HG03108 (cell line): ENCODE measurements around the gene KTI12.
"Not testable (repeated sequence)": the region's sequence is repeated elsewhere in the genome, so short reads cannot be mapped to it uniquely, and the experiment has no call there.

Experiments used
- ATAC-seq: cut with Tn5 transposase; IDR thresholded peaks from one replicate; pipeline ENCODE4 v1.9.1; 2021; ENCODE audit warnings: moderate library complexity; ENCODE audit not compliant: unreplicated experiment

Gene KTI12

DNA sequence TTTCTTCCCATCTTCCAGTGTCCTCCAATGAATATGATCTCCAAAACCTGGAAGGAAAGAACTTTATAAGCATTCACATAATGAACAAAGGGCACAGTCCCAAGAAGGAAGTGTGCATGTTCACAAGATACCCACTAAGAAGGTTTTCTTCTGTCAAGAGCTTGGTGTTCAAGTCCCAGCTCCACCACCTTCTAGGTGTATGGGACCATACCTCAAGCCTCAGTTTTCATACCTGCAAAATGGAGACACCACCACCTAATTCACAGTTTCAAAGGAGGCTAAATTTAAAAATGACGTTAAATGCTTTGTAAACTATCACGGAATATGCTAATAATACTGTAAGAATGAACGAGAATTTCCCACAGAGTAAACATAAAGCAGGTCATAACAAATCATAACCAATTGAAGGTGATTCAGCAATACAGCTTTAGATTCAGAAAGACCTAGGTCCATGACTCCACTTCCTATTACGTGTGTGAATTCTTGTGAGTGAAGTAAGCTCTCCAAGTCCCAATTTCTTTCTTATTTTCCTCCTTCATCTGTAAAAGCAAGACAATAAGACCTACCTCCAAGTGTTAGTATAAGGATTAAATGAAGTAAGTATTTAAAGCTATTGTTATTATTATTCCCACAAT is 8.1 kb upstream of the KTI12 start:
- no peak for ATAC-seq

- ATAC-seq, result no peak
Measured at GRCh38 chr1:52037909-52038308, 4.3 kb upstream of the KTI12 start.

DNA sequence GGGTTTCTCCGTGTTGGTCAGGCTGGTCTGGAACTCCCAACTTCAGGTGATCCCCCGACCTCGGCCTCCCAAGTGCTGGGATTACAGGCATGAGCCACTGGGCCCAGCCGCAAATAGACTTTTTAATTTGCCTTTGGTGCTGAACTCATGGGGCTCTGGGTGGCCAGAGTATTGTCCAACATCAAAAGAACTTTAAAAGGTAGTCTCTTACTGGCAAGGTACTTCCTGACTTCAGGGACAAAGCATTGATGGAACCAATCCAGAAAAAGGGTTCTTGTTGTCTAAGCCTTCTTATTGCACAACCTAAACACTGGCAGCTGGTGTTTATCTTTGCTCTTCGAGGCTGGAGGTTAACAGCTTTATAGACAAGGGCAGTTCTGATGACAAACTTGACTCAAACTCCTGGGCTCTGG is 3.8 kb upstream of the KTI12 start:
- no peak for ATAC-seq

GRCh38 chr1:52034050-52034384 is 407 bp upstream of the KTI12 start:
- no peak for ATAC-seq

GRCh38 chr1:52032785-52033131 is 852 bp downstream of the KTI12 start:
- ATAC-seq, result peak; percentile 51

DNA sequence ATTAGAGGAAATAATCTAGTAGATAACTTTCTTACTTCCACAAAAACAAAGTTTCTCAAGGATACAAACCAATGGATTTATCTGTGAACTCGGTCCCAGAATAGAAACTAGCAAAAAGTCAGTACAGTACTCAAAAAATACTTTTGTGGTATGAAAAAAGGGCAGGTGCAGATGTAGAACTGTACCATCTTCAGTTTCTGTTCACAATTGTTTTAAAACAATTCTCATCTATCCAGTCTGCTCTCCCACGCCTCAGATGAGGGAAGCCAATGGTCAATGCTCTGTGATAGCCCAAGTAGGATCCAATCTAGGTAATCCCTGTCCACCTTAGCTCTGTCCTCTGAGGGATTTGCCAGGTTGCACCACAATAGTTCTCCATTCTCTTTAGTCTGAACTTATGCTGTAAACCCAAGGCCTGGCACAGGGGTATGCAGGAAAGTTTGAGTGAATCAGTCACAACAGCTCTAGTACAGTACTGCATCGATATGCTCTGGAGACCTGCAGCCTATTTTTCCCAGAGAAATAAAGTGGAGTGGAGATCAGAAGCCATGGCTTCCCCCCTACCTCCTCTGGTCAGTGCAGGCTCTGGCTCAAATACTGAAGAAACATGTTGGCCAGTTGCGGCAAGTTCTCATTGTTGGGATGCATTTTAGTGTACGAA is 1.4 kb downstream of the KTI12 start:
- peak; percentile 30 for ATAC-seq

DNA sequence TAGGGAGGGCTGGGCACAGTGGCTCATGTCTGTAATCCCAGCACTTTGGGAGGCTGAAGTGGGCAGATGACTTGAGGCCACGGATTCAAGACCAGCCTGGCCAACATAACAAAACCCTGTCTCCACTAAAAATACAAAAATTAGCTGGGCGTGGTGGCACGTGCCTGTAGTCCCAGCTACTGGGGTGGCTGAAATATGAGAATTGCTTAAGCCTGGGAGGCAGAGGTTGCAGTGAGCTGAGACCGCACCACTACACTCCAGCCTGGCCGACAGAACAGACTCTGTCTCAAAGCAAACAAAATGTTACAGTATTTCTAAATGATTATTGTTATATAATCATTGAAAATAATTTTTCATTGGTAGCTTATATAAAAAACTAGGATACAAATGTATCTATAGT is 4.8 kb downstream of the KTI12 start:
- ATAC-seq, result not testable (repeated sequence)

GRCh38 chr1:52028328-52028727 is 5.3 kb downstream of the KTI12 start:
- no peak for ATAC-seq

- ATAC-seq, result no peak
Measured at GRCh38 chr1:52026278-52026677, 7.3 kb downstream of the KTI12 start.

DNA sequence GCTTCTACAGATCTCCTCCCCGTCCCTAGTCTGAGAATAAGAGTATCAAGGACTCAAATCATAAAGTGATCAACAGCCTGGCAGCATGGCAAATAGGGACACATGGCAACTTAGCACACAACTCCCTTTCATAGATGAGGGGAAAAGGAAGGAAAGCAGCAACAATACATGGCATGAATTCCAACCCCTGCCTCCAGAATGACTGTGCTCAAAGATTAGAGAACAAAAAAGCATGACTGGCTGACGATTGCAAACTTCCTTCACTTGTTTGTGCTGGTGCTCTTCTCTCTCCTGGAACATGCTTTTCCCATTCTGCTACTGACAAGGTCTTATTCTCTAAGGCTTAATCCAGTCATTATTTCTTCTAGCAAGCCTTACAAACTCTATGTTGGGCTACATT is 11.5 kb downstream of the KTI12 start:
- no peak for ATAC-seq

DNA sequence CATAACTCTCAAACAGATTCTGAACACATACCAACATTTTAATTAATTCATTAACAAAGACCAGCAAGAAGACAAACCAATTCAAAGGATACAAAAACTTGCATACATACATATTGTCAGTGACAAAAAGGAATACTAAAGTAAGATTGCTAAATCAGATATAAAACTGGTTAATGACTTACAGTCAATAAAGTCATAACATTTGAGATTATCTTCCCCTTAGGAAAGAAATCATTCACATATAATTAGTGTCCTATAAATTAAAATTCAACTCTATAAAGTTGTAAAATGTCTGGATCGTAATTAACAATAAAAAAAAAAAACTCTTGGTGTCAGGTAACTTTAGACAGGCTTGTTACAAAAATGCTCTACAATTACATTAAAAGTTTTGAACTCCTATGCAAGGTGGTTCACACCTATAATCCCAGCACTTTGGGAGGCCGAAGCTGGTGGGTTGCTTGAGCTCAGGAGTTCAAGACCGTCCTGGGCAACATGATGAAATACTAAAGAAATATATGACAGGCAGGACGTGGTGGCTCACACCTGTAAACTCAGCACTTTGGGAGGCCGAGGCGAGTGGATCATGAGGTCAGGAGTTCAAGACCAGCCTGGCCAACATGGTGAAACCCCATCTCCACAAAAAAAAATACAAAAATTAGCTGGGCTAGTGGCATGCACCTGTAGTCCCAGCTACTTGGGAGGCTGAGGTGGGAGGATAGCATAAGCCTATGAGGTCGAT is 25.4 kb downstream of the KTI12 start:
- ATAC-seq, result no peak

DNA sequence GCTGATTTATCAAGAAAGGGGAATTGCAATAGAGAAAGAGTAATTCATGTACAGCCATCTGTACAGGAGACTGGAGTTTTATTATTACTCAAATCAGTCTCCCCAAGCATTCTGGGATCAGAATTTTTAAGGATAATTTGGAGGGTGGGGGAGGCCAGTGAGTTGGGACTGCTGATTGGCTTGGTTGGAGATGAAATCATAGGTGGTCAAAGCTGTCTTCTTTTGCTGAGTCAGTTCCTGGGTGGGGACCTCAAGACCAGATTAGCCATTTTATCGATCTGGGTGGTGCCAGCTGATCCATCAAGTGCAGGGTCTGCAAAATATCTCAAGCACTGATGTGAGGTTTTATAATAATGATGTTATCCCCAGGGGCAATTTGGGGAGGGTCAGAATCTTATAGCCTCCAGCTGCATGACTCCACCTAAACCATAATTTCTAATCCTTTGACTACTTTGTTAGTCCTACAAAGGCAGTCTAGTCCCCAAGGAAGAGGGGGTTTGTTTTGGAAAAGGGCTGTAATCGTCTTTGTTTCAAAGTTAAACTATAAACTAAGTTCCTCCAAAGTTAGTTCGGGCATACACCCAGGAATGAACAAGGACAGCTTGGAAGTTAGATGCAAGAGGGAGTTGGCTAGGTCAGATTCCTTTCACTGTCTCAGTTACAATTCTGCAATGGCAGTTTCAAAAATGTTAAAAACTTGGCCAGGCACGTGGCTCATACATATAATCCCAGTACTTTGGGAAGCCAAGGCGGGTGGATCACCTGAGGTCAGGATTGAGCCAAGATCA is 26.2 kb downstream of the KTI12 start:
- ATAC-seq, result no peak

DNA sequence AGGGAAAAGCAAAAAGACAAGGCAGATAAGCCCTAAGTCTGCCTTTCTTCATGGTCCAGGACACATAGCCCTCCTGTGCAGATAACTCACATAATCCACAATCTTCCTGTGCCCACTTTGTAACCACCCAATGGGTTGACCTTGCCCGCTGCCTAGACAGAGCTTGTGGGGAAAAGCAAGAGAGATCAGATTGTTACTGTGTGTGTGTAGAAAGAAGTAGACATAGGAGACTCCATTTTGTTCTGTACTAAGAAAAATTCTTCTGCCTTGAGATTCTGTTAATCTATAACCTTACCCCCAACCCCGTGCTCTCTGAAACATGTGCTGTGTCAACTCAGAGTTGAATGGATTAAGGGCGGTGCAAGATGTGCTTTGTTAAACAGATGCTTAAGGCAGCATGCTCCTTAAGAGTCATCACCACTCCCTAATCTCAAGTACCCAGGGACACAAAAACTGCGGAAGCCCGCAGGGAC is 27.5 kb downstream of the KTI12 start:
- ATAC-seq, result not testable (repeated sequence)

GRCh38 chr1:52005548-52005947 is 28.1 kb downstream of the KTI12 start:
- not testable (repeated sequence) for ATAC-seq

- no peak for ATAC-seq
Measured at GRCh38 chr1:52003877-52004276, 29.7 kb downstream of the KTI12 start.

DNA sequence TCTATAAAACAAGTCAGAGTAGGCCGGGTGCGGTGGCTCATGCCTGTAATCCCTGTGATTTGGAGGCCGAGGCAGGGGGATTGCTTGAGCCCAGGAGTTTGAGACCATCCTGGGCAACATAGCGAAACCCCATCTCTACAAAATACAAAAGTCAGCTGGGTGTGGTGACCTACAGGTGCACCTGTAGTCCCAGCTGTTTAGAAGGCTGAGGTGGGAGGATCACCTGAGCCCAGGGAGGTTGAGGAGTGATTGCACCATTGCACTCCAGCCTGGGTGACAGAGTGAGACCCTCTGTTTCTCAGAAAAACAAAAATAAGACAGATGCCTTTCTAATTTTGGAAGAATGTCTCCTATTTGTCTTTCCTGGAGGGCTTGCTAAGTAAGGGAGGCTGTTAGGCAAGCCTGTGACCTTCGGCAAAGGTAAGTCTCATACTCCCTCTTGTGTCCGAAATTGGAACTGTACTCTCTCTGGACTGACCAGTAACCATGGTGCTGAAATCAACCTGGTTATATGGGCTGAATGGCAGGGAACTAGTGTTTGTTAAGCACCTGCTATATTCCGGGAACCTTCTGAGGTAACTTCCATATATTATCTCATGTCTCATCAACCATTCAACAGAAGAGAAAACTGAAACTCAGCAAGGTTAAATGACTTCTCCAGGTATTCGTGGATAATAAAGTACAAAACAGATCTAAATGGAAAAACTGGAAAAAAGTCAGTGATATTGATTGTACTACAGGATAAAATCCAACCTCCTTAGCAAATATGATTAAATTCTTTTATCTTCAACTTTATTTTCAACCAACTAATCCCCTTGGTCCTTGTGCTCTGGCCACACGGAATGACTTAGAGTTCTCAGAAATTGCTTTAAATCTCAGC is 31.3 kb downstream of the KTI12 start:
- ATAC-seq, result peak; percentile 69

DNA sequence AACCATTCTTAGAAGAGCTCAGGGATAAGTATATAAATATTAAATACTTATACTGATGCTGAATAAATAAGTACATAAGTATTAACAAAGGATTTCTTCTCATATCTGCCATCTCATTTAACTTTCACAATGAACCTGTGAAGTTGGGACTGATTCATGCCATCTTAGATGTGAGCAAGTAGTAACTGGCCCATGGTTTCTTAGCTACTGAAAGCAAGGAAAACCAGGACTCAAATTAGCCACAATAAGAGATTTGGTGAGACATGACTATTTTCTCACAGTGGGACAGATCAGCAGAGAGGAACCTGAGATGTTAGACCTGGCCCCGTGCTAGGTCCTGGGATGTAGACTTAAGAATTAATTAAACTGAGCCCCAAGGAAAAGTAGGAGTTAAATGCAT is 34.9 kb downstream of the KTI12 start:
- ATAC-seq, result no peak

GRCh38 chr1:51997974-51998382 is 35.6 kb downstream of the KTI12 start:
- ATAC-seq, result no peak

DNA sequence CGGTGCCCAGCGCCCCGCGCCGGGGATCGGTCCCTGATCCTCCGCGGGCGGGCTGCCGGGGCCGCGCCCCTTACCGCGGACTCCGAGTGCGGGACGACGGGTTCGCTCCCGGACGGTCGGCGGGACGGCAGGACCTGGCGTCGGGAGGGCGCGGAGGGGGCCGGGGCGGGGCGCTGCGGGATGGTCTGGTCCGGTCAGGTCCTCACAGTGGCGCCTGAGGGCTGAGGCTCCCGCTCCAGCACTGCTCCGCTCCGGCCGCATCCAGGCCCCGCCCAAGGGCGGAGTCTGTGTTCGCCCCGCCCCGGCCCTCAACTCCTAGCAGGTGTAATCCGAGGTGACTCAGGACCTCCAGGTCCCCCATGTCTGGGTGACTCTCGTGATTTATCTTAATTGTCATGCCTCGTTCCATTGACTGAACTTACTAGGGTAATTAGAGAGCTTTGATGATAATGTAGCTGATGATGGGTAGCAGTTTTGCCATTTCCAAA is 43.1 kb downstream of the KTI12 start, which contains the start of gene RAB3B:
Gene RAB3B, minus strand, starts transcription at position 223 of the 488 bp plus-strand sequence. CDS start 13,583 bp downstream, outside the sequence.
- ATAC-seq, result peak; percentile 67
